PC-9 (cell line): ENCODE results near the gene RING1. TPM values are rescaled to one million over a fixed set of nuclear protein-coding genes. Genes with fewer than 3 reads are reported as not detected.
A peak's percentile ranks its signal among the peaks of the same experiment; 100 is the strongest.

Experiments
- BruUV-seq: library from RNA; stranded (reverse); fragments of 400-500 nt; replicated peaks from 2 replicates; lab custom pipeline; 2021; lab: Mats Ljungman, UMichigan
- CTCF ChIA-PET: fragments of 300-600 bp; sonication (Branson Sonifier 250); formaldehyde crosslinking; loops from one replicate; lab custom pipeline; 2022; ENCODE audit warnings: antibody characterized with exemption; lab: Charles Lee
- POLR2A ChIA-PET: fragments of 300-600 bp; sonication (Branson Sonifier 250); formaldehyde crosslinking; loops from one replicate; lab custom pipeline; 2022; ENCODE audit warnings: antibody characterized with exemption; ENCODE audit not compliant: unreplicated experiment; lab: Charles Lee
- DNase-seq, 2 experiments: peaks; one replicate each; pipeline versions ENCODE4 v3.0.0 to v3.0.0-alpha.2; 2015 to 2022; ENCODE audit warnings: mixed read lengths in 1 of 2
- H2AFZ ChIP-seq: fragments of 200-600 bp; sonication (generic); 2 replicates; pipeline ENCODE4 v1.8.1; 2017; ENCODE audit warnings: antibody characterized with exemption
- H3F3A ChIP-seq: fragments of 200-600 bp; sonication (generic); 2 replicates; pipeline ENCODE4 v1.8.1; 2017; ENCODE audit warnings: antibody characterized with exemption, mild to moderate bottlenecking, low read depth; ENCODE audit not compliant: insufficient read depth
- H3K27ac ChIP-seq: fragments of 200-600 bp; sonication (generic); 2 replicates; pipeline ENCODE4 v1.6.1; 2016; ENCODE audit warnings: mixed run types
- H3K27me3 ChIP-seq: fragments of 200-600 bp; sonication (generic); 2 replicates; pipeline ENCODE4 v1.6.1; 2016; ENCODE audit warnings: low read depth, mixed run types; ENCODE audit not compliant: insufficient read depth
- H3K36me3 ChIP-seq: fragments of 200-600 bp; sonication (generic); 2 replicates; pipeline ENCODE4 v1.6.1; 2016; ENCODE audit warnings: low read depth, mixed run types
- H3K4me1 ChIP-seq: fragments of 200-600 bp; sonication (generic); replicated peaks from 2 replicates; pipeline ENCODE4 v1.6.1; 2016; ENCODE audit warnings: mixed run types; ENCODE audit not compliant: insufficient read depth
- H3K4me2 ChIP-seq: fragments of 200-600 bp; sonication (generic); 2 replicates; pipeline ENCODE4 v1.6.1; 2017; ENCODE audit warnings: mixed run types
- H3K4me3 ChIP-seq: fragments of 200-600 bp; sonication (generic); 2 replicates; pipeline ENCODE4 v1.6.1; 2016; ENCODE audit warnings: mixed run types
- H3K79me2 ChIP-seq: fragments of 200-600 bp; sonication (generic); 2 replicates; pipeline ENCODE4 v1.6.1; 2017; ENCODE audit warnings: low read depth, mixed run types
- H3K9me2 ChIP-seq: fragments of 200-600 bp; sonication (generic); 2 replicates; pipeline ENCODE4 v1.8.1; 2017; ENCODE audit warnings: mild to moderate bottlenecking; ENCODE audit not compliant: insufficient read depth
- H3K9me3 ChIP-seq: fragments of 200-600 bp; sonication (generic); 2 replicates; pipeline ENCODE4 v1.8.1; 2016; ENCODE audit warnings: low read depth; ENCODE audit not compliant: insufficient read depth
- H4K20me1 ChIP-seq: fragments of 200-600 bp; sonication (generic); 2 replicates; pipeline ENCODE4 v1.8.1; 2017; ENCODE audit not compliant: insufficient read depth
- EZH2 ChIP-seq: fragments of 200-600 bp; sonication (generic); IDR thresholded peaks from 2 replicates; pipeline ENCODE4 v1.8.0; 2017; ENCODE audit warnings: antibody characterized with exemption, low read depth
- intact Hi-C: fragments of 100-400 bp; cut with micrococcal nuclease; formaldehyde crosslinking; loops from one replicate; pipeline ENCODE4 v1.10.0; 2022; ENCODE audit not compliant: unreplicated experiment
- total RNA-seq: library from RNA; stranded (reverse); gene quantifications from 2 replicates; pipeline ENCODE4 v1.2.3, GENCODE V29; 2021
- TF ChIP-seq, protein P1 (sequence below): fragments of 200-600 bp; sonication (generic); conservative IDR thresholded peaks from 2 replicates; pipeline ENCODE4 v1.6.1; 2017; ENCODE audit warnings: mixed run types, antibody characterized with exemption, mild to moderate bottlenecking, moderate library complexity

The RING1 gene
- total RNA-seq, 1 experiment from 2014 or later = 18.9 TPM

DNA sequence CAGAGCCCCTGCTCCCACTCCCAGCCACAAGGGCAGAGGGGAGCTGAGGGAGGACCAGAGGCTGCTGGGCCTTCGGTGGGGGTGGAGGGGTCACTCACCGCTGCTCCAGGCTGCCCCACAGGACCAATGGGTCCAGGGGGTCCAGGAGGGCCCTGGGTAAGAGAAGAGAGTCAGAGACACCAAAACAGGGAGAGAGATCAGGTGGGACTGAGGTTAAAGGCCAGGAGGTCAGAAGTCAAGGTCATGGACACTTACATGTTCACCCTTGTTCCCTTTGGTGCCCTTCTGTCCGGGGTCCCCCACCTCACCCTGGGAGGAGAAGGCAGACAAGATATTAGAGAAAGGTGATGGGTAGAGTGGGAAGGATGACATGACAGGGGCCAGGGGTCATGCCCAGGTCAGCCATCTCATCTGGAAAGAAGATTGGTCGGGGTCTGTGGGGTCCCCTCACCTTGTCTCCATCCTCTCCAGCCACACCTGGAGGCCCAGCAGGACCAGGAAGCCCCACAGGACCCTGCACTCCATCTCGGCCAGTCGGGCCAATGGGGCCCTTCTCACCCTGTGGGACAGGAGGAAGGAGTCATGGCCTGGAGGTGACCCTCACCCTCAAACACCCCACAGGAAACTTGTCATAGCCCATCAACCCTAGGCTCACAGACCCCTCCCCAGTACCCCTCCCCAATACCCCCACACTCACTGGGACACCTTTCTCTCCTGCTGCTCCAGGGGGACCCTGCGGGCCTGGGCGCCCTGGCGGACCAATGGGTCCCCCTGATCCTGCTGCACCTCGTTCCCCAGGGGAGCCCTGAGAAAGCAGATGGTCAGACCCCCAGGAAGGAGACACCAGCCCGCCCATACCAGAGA, 37.1 kb upstream of the RING1 start:
- ChIA-PET POLR2A (no interaction called here), CTCF (no interaction called here)

DNA sequence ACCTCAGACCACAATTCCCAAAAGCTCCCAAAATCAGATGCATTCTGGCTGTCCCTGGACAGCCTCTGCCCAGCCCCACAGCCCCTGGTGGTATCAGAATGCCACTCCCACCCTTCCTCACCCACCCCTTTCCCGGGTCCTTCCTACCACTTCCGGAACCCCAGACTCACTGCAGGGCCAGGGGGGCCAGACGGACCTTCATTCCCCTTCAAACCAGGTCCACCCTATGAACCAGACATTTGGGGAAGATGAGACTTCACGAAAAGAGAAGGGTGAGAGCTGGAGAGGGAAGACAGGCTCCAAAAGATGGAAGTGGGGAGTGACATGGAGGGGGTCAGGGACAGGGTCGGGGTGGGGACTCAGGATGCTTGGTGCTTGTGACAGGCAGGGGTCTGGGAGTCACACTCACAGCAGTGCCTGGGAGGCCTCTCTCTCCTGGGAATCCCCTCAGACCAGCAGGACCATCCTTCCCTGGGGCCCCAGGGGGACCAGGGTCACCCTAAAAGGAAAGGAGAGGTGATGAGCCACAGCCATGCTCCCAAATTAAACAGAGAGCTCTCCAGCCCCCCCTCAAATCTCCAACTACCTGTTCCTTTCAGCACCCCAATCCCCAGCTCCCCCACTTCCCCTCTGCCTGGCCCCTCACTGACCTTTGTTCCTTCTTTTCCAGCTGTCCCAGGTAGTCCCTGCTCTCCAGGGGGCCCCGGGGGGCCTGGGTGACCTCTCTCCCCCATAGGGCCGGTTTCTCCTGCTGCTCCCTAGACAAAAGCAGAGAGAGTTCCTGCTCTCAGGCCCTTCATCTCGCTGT, 36.2 kb upstream of the RING1 start:
- DNase-seq = no peak
- Histone ChIP-seq H3K79me2 (no peaks in the 10 kb centered on the region), H3K9me2 (no peaks in the 10 kb centered on the region), H3K4me1 (no peaks in the 10 kb centered on the region), H3K27ac (no peak overlapping the region), H3K36me3 (no peaks in the 10 kb centered on the region), H3K4me3 (no peak overlapping the region), H3K4me2 (no peak overlapping the region), H4K20me1 (no peaks in the 10 kb centered on the region), H2AFZ (no peak overlapping the region), H3F3A (no peaks in the 10 kb centered on the region), H3K9me3 (no peaks in the 10 kb centered on the region), H3K27me3 (peaks cover 43% of the 10 kb centered on the region)
- BruUV-seq = no TSS peak
- POLR2A ChIA-PET = no interaction called here
- no peak for TF ChIP-seq EZH2
- TF ChIP-seq, protein P1, sequence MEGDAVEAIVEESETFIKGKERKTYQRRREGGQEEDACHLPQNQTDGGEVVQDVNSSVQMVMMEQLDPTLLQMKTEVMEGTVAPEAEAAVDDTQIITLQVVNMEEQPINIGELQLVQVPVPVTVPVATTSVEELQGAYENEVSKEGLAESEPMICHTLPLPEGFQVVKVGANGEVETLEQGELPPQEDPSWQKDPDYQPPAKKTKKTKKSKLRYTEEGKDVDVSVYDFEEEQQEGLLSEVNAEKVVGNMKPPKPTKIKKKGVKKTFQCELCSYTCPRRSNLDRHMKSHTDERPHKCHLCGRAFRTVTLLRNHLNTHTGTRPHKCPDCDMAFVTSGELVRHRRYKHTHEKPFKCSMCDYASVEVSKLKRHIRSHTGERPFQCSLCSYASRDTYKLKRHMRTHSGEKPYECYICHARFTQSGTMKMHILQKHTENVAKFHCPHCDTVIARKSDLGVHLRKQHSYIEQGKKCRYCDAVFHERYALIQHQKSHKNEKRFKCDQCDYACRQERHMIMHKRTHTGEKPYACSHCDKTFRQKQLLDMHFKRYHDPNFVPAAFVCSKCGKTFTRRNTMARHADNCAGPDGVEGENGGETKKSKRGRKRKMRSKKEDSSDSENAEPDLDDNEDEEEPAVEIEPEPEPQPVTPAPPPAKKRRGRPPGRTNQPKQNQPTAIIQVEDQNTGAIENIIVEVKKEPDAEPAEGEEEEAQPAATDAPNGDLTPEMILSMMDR = no peak
- intact Hi-C loops = no loop called here
- CTCF ChIA-PET = interaction anchor here (0.7 to 1.2 kb wide), 2 partner anchors 19 to 333 kb away, joined by 3 to 5 read pairs; partner anchors contain the start of gene TAP2

More for the DNA sequence above, 37.1 kb upstream of the RING1 start:
- no peaks in the 10 kb centered on the region for H3K9me2 ChIP-seq
- TF ChIP-seq, protein P1 = no peak
- no peak for TF ChIP-seq EZH2
- no peaks in the 10 kb centered on the region for H3K4me1 ChIP-seq
- no peak overlapping the region for H2AFZ ChIP-seq
- no peaks in the 10 kb centered on the region for H4K20me1 ChIP-seq
- no peak overlapping the region for H3K27ac ChIP-seq
- no peak for DNase-seq
- intact Hi-C loops = no loop called here
- no TSS peak for BruUV-seq
- no peak overlapping the region for H3K4me2 ChIP-seq
- H3K9me3 ChIP-seq = no peaks in the 10 kb centered on the region
- H3F3A ChIP-seq = no peaks in the 10 kb centered on the region
- H3K79me2 ChIP-seq = no peaks in the 10 kb centered on the region
- no peak overlapping the region for H3K4me3 ChIP-seq
- H3K27me3 ChIP-seq = peaks cover 48% of the 10 kb centered on the region
- H3K36me3 ChIP-seq = no peaks in the 10 kb centered on the region

- no peak overlapping the region for H3K4me2 ChIP-seq
- no peaks in the 10 kb centered on the region for H3K9me2 ChIP-seq
- H4K20me1 ChIP-seq = no peaks in the 10 kb centered on the region
- H3K4me1 ChIP-seq = no peaks in the 10 kb centered on the region
- no peaks in the 10 kb centered on the region for H3F3A ChIP-seq
- peak in 1 of 2 experiments; percentile 35 for DNase-seq
- no peak overlapping the region for H3K27ac ChIP-seq
- CTCF ChIA-PET = interaction anchor here (0.7 to 1.2 kb wide), 2 partner anchors 18 to 334 kb away, joined by 3 to 5 read pairs; partner anchors contain the start of gene TAP2
- H3K4me3 ChIP-seq = no peak overlapping the region
- intact Hi-C loops = no loop called here
- POLR2A ChIA-PET = no interaction called here
- no peak for TF ChIP-seq EZH2
- TF ChIP-seq, protein P1 = peak; percentile 79
- H2AFZ ChIP-seq = no peak overlapping the region
- no TSS peak for BruUV-seq
- peaks cover 36% of the 10 kb centered on the region for H3K27me3 ChIP-seq
- H3K36me3 ChIP-seq = no peaks in the 10 kb centered on the region
- no peaks in the 10 kb centered on the region for H3K9me3 ChIP-seq
- no peaks in the 10 kb centered on the region for H3K79me2 ChIP-seq
These were observed 35.4 kb upstream of the RING1 start for GRCh38 chr6:33172688-33173534.
